Activated T-helper 1 cell treated with Interleukin-2 at 50 U/mL for 16 hours (primary cell): ENCODE results near the gene NFIC.
A peak's percentile ranks its signal among the peaks of the same experiment; 100 is the strongest.

ENCODE experiments used
- DNase-seq: peaks from one replicate; pipeline ENCODE4 v3.0.0-alpha.2; 2020; ENCODE audit warnings: low read depth

The NFIC gene

DNA sequence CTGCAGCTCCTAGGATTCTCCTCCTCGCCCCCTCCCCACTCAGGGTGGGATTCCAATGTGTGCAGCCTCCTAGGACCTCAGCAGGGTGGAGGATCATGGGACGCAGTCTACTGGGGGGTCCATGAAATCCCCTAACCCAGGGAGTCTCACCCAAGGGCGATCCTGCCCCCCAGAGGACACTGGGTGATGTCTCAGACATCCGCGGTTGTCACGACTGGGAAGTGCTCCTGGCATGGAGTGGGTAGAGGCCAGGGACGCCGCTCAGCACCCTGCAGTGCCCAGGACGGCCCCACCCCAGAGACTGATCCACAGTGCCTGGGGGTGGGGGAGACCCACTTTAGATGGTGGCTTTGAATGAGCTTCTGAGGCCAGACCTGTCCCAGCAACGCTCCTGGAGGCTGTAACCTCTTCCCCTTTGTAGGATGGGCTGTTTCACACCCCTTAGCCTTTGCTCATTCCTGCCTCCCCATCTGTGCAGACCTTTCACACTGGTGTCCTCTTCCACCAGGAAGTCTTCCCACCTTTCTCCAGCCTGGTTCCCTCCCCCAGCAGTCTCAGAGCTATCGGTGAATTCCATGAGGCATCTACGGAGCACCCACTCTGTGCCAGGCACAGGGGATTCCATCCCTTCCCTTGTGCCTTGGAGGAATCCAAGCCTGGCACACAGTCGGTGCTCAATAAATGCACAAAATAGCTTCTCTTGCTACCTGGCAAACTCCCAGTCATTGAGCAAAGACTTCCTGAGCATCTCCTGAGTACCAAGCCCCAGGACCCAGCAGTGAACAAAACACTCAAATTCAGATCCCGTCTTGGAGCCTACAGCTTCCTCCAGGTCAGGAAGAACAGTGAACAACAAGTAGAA lies 103.5 kb downstream of the NFIC start:
- DNase-seq, result no peak

DNA sequence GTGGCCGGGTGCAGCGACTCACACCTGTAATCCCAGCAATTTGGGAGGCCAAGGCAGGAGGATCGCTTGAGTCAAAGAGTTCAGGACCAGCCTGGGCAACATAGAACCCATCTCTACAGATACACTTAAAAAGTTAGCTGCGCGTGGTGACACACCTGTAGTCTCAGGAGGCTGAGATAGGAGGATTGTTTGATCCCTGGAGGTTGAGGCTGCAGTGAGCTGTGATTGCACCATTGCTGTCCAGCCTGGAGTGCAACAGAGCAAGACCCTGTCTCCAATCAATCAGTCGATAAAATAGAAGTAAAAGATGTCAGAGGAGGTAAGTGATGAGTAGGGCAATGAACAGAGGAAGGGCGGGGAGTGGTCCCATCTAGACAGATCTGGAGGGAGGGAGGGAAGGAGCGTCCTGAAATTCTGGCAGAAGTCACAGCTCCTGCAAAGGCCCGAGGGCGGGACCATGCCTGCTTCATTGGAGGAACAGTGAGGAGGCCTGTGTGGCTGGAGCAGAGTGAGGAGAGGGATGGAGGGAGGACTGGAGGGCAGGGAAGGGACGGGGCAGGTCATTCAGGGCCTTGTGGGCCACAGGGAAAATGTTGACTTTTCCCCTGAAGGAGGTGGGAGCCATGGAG lies 104.2 kb downstream of the NFIC start:
- no peak for DNase-seq

DNA sequence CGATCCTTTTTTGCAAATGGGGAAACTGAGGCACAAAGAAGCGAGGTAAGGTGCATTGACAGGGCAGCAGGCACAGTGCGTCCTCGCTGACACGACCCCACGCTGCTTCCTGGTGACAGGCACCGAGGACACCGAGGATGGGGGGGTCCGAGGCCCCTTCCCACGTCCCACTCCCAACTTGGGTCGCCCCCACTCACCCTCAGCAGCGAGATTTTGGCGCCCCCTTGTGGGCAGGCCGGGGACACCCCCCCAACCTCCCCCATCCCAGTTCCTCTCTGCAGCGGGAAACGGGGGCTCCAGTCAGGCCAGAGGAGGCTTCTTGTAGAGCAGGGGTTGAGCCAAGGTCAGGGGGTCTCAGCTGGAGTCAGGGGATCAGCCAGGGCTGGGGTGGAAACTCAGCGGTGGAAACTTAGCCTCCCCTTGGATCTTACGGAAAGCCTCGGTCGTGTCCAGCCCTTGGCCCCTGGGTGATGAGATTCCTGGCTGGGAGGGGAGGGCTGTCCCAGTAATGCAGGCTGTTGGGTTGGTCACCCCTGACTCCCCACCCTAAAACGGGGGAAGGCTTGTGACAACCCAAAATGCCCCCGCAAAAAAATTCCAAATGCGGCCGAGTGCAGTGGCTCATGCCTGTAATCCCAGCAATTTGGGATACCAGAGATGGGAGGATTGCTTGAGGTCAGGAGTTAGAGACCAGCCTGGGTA lies 105.7 kb downstream of the NFIC start:
- DNase-seq, result peak; percentile 20

DNA sequence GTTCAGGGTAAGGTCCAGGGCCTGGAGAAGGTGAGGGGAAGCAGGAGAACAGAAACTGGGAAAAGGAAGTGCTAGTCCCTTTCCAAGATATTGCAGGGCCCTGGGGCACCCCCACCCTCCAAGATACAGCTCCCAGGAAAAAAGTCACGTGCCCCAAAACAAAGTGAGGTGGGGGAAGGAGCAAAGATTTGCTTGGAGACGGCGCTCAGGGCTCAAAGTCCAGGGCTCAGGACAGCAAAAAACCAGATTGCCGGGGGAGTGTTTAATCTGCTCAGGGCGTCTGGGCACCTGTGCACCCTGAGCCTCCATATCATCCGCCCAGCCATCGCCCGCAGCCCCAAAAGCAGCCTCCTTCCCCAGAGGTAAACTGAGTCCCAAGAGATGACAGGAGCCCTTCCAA lies 107.6 kb downstream of the NFIC start:
- DNase-seq, result no peak

DNA sequence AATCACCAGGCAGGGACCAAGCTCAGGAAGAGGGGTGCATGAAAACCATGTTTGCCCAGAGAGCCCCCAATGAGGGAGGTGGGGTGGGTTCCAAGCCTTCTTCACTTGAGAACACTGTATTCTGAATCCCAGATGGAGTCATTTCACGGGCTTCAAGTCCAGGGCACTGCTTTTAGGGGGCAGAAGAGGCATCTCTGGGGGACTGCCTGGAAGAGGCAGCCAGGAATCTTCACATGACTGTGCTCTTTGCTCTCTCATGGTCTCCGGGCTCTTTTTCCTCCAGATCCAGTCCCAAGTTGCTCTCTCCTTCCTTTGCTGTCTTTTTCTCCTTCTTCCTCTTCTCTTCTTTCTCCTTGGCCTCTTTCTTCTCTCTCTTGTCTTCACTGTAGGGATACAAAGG lies 108.2 kb downstream of the NFIC start:
- no peak for DNase-seq

DNA sequence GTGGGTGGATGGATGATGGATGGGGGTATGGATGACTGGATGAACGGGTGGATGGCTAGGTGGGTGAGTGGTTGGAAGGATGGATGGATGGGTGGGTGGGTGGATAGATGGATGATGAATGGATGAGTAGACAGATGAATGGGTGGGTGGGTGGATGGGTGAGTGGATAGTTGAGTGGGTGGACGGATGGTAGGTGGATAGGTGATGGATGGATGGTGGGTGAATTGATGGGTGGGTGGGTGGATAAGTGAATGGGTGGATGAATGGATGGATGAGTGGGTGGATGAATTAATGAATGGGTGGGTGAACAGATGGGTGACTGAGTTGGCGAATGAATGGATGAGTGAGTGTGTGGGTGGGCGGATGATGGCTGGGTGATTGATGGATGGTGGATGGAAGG lies 109.1 kb downstream of the NFIC start:
- DNase-seq, result no peak

DNA sequence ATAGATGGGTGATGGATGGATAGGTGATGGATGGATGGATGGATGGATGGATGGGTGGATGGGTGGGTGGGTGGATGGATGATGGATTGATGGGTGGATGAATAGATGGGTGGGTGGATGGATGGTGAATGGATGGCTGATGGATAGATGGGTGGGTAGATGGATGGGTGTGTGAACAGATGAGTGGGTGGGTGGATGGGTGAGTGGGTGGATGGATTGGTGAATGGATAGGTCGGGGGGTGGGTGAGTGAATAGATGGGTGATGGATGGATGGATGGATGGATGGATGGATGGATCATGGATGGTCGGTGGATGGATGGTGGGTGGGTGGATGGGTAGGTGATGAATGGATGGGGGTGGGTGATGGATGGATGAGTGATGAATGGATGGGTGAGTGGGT lies 110.4 kb downstream of the NFIC start:
- no peak for DNase-seq

DNA sequence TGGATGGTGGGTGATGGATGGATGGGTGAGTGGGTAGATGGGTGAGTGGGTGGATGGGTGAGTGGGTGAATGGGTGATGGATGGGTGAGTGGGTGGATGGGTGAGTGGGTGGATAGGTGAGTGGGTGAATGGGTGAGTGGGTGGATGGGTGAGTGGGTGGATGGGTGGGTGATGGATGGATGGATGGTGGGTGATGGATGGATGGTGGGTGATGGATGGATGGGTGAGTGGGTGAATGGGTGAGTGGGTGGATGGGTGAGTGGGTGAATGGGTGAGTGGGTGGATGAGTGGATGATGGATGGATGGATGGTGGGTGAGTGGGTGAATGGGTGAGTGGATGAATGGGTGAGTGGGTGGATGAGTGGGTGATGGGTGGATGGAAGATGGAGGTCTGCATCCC lies 111.1 kb downstream of the NFIC start:
- no peak for DNase-seq

DNA sequence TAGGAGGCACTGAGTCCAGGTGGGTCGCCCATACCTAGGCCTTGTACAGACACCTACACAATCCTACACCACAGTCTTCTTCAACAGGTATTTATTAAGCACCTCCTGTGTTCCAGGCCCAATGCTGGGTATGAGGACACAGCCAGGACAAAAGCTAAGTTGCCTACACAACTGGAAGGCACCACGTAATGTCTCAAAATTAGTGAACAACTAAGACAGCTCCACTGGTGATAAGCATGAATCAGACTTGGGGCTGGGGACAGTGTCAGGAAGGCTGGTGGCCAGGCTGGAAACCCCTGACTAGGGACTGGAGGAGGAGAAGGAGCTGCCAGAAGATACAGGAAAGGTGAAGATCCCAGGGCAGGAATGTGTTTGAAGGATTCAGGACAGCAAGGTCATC lies 111.6 kb downstream of the NFIC start:
- DNase-seq, result no peak

DNA sequence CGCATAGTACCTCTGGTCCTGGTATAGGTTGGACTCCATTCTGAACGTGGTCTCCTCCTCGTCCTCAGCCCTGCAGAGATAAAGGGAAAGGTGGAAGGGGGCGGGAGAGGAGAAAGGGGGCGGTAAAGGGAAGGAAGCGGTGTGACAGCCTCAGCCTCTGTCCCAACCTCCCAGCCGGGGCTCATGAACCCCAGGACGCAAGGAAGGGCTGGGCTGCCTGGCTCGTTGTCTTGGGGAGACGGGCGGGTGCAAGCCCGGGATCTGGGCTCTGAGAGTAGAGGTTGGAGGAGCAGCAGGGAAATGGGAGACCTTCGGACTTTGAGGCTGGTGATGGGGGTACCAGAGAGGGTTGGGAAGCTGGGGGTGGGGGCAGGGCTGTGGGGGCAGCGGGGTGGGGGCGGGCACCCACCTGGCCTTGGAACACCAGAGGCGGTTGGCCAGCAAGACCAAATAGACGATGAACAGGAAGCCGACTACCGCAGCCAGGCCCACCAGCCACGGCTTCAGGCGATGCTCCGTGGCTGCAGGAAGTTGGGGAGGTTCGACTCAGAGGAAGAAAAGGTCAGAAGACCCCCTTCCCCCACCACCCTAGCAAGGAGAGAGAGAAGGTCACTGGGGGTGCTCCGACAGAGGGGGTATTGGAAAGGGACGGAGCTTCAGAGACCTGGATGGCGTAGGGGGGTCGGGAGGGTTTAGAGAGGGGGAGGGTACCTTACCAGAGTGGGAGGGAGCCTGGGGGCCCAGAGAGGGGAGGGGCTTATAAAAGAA lies 112.2 kb downstream of the NFIC start:
- DNase-seq, result no peak

DNA sequence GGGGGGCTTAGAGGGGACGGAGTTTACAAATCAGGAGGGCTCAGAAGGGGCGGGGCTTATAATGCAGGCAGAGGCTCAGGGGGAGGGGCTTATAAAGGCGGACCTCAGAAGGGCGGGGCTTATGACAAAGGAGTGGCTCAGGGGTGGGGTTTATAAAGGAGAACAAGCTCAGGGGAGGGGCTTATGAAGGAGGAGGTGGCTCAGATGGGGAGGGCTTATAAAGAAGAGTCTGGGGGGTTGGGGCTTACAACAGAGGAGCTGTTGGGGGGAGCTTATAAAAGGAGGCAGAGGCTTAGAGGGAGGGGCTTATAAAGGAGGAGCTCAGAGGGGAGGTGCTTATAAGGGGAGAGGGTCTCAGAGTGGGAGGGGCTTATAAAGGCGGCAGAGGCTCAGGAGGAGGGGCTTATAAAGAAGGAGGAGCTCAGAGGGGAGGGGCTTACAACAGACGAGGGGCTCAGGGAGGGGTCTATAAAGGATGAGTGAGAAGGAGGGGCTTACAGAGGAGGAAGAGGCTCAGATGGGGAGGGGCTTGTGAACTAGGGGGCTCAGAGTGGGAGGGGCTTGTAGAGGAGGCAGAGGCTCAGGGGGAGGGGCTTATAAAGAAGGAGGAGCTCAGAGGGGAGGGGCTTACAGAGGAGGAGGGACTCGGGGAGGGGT lies 112.9 kb downstream of the NFIC start:
- DNase-seq, result no peak

DNA sequence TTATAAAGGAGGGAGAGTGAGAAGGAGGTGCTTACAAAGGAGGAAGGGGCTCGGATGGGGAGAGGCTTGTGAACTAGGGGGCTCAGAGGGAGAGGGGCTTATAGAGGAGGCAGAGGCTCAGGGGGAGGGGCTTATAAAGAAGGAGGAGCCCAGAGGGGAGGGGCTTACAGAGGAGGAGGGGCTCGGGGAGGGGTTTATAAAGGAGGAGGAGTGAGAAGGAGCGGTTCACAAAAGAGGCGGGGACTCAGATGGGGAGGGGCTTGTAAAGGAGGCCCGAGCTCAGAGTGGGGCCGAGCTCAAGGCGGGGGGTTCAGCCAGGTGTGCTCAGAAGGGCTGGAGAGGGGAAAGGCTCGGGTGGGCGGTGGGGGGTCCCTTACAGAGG lies 113.4 kb downstream of the NFIC start:
- DNase-seq, result no peak

DNA sequence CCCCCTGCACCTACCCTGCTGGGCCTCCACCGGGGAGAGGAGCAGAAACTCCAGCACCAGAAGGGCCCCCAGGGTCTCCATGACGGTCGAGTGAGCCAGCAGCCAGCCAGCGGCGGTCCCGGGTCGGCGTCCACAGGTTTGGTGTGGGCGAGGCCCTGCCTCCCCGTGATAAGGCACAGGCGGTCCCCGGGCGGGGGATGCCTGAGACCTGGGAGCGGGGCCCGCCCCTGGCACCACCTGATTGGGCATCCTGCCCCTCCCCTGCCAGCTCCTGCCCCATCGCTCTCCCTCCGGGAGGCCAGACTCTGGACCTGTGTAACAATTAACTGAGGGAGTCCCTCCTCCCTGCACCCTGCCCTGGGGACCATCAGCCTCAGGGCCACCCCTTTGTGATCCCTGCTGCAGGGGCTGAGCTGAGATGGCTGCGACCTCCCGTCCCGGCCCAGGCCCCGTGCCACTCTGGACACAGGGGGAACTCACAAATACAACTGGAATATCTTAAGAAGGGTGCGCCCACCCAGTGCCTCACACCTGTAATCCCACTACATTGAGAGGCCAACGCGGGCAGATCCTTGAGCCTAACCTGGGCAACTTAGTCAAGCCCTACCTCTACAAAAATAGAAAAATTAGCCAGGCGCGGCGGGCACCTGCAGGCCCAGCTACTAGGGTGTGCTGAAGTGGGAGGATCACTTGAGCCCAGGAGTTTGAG lies 114.2 kb downstream of the NFIC start, which contains the start of gene SMIM24:
TSS of gene SMIM24 (minus strand) at position 143 of the 709 bp plus-strand sequence. CDS start at position 81, 62 bp downstream.
- DNase-seq, result no peak

DNA sequence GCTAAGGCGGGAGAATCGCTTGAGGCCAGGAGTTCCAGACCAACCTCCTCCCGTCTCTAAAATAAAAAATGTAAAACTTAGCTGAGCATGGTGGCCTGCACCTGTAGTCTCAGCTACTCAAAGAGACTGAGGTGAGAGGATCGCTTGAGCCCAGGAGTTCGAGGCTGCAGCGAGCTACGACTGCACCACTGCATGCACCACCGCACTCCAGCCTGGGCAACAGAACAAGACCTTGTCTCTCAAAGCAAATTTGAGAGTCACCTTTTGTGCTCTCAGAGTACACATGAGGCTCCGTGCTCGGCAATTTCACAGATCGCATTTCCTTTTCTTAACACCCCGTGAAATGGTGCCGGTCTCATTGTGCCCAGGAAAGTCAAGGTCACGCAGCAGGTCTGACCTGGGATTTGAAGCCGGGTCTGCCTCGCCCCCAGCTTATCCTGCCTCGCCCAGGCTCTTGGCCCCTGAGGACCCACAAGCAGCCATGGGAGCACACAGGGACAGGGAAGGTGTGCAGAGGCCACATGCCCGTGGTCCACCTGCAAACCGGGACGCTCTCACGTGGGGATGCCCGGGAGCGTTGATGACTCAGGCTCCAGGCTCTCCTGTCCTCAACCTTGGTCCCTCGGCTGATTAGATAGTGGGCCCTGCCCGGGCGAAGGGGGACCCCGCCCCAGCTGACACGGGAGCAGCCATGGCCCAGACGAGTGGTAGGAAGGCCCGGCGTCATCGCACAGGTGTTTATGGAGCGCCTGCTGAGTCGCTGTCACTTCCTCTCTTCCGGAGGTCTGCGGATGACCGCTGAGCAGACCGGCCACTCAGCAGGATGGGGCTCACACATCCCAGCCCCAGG lies 115.1 kb downstream of the NFIC start:
- DNase-seq, result no peak

DNA sequence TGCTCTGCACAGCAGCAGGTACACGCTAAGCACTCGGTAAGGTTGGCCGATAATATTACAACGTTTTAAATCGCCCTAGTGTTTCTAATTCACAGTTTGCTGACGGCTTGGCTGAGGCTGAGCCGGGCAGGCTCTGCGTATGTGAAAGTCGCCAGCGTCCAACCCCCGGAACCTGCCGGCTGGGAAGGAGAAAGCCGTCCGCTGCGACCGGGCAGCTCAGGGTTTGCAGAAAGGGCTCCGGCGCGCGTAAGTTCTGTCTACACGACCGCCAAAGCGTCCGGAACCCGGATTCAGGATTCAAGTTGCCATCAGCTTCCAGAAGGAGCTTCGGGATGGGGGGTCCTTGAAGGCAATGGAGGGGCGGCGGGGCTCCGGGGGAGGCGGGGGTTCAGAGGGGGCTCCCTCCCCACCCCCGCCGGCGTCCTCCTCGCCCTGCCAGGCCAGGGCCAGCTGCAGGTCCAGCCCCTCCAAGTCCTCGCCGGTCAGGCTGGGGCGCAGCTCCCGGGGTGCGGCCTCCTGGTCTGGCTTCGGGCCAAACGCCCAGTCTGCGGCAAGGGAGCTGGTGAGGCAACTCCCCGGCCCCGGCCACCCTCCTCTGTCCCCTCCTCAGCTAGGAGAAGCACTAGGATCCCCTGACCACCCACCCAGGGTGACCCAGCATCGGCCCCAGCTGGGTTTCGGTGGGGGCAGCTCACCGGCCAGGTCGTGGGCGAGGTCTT lies 116.3 kb downstream of the NFIC start:
- DNase-seq, result no peak

DNA sequence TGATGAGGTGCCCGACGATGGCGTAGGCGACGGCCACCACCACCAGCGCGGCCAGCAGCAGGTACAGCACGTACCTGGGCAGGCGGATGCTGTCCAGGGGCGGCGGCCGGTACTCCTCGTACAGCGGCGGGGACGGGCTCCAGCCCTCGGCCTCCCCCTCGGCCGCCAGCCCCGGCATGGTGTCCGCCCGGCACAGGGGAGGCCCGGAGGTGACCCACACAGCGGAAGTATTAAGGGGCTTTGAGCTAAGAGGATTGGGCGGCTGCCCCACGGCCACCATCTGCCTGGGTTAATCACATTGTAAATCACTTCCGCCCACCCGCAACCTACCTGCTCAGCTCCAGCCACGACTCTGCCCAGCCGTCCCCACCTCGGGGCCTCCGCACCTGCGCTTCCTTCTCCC lies 116.8 kb downstream of the NFIC start, which contains the start of gene SMIM44:
TSS of gene SMIM44 (minus strand) at position 216 of the 403 bp plus-strand sequence. CDS start at position 178, 38 bp downstream.
- DNase-seq, result no peak

DNA sequence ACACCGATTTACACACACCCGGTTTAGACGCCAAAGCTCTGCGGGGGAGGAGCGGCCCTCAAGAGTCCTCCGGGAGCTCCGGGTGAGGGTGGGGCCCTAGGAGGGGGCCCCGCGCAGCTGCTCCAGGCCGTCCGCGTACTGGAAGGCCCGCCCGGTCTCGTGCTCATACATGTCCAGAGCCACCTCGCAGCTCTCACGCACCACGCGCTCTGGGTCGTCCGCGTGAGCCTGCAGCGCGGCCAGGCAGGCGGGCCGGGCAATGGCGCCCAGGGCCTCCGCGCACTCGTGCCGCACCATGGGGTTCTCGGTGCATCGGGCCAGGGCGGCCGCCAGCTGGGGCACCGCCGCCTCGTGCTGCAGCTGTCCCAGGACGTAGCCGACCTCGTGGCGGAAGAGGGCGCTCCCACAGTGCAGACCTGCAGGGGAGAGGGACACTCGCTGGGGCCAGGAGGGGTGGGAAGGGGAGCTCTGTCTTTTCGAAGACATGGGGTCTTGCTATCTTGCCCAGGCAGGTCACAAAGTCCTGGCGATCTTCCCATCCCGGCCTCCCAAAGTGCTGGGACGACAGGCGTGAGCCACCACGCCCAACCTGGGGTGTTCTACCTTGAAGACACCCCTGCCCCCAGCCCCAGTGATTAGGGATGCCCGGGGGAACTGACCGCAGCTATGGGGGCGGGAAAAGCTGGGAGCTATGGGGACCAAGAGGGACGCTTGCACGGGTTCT lies 125.2 kb downstream of the NFIC start:
- DNase-seq, result no peak

DNA sequence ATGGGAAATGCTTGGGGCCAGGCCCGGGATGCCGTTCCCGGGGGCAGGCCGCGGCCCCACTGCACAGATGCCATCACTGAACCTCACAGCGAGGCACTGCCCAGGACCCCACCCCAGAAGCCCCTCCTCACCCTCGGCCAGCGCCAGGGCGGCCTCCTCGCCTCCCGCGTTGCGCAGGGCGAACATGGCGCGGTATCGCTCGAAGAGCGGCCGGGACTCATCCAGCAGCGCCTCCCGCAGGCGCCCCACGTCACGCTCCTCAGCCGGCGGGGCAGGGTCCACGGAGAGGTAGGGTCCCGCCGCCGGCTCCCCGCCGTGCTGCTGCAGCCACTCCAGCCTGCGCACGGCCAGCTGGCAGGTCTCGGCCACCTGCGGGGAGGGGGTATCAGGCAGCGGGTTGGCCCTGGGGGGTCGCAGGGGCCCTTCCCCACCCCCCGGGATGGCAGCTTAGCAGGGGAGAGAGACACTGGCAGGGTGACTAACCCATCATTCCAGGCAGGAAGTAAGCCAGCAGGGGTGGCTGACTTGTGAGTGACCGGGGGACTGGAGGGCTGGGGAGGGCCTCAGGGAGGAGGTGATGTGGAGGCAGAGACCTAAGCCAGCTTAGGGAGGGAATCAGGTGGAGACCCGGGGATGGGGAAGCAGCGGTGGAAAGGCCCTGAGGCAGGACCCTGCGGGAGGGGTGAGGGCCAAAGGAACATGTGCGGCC lies 125.9 kb downstream of the NFIC start:
- DNase-seq, result no peak
